Measurements from ENCODE around the gene SUSD4. TPM values are rescaled to one million over a fixed set of nuclear protein-coding genes. Genes with fewer than 3 reads are reported as not detected.

Gene SUSD4
- total RNA-seq, 1 experiment from 2014 or later, result 3.2 TPM

DNA sequence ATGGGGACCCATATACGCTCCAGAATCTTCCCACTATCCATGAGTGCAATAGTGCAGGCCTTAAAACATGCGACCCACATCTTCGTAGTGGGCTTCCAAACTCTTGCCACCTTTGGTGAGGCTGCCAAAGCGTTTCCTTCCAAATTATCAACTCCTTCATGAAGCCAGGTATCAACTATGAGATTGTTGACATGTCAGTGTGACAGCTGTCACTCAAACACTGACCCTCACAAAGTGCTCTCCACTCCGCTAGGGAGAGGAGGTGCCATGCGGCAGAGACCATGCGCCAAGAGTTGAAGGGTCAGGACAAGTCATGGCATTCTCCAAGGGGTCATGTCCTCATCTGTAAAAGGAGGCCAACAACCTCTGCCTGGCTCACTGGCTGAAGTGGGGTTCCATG is 103.3 kb downstream of the SUSD4 start:
- H3K27me3 ChIP-seq (ENCODE audit: insufficient read depth, low read depth), result 0 out of 2 replicates have a peak, but pooled peaks cover 4% of the 10 kb centered on the region
- no peak overlapping the region for H3K4me3 ChIP-seq
- no peak overlapping the region for H2AFZ ChIP-seq
- TF ChIP-seq, protein P1, sequence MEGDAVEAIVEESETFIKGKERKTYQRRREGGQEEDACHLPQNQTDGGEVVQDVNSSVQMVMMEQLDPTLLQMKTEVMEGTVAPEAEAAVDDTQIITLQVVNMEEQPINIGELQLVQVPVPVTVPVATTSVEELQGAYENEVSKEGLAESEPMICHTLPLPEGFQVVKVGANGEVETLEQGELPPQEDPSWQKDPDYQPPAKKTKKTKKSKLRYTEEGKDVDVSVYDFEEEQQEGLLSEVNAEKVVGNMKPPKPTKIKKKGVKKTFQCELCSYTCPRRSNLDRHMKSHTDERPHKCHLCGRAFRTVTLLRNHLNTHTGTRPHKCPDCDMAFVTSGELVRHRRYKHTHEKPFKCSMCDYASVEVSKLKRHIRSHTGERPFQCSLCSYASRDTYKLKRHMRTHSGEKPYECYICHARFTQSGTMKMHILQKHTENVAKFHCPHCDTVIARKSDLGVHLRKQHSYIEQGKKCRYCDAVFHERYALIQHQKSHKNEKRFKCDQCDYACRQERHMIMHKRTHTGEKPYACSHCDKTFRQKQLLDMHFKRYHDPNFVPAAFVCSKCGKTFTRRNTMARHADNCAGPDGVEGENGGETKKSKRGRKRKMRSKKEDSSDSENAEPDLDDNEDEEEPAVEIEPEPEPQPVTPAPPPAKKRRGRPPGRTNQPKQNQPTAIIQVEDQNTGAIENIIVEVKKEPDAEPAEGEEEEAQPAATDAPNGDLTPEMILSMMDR (conservative IDR thresholded peaks at IDR 0.05), result no peak
- no peak for TF ChIP-seq EZH2 (IDR thresholded peaks at IDR 0.05; ENCODE audit: low read depth)
- no peaks in the 10 kb centered on the region for H3K9me3 ChIP-seq (ENCODE audit: insufficient read depth, low read depth)
- H3F3A ChIP-seq (ENCODE audit: insufficient read depth, low read depth), result peaks cover 14% of the 10 kb centered on the region; the same call in 1 of the 2 replicates
- no peak overlapping the region for H3K27ac ChIP-seq
- no peak overlapping the region for H3K4me2 ChIP-seq
- no TSS peak for BruUV-seq (replicated peaks)
- no peak for DNase-seq
- no peaks in the 10 kb centered on the region for H3K79me2 ChIP-seq (ENCODE audit: low read depth)
- ChIA-PET CTCF (no interaction called here), POLR2A (ENCODE audit: unreplicated experiment) (no interaction called here)
- H3K36me3 ChIP-seq (ENCODE audit: low read depth), result no peaks in the 10 kb centered on the region
- intact Hi-C loops (cut with micrococcal nuclease; ENCODE audit: unreplicated experiment), result no loop called here
- no peaks in the 10 kb centered on the region for H4K20me1 ChIP-seq (ENCODE audit: insufficient read depth)
- no peaks in the 10 kb centered on the region for H3K9me2 ChIP-seq (ENCODE audit: insufficient read depth)
- H3K4me1 ChIP-seq (replicated peaks; ENCODE audit: insufficient read depth), result peaks cover 16% of the 10 kb centered on the region

DNA sequence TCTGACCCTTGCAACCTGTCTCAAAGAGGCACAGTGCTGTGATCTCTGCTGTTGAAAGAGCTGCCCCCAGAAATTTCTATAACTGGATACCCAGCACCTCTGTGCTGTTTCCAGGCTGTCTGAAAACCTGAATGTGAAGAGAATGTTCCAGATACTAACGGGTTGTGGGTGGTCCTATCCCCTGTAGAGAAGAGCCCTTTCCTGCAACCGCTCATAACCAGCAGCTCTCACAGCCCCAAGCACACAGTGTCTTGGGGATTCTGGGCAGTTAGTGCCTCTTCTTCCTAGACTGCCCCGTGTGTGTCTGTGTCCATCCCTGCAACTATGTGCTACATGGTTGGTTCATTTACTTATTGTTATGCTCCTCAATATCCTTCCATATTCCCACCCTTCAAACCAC is 104.5 kb downstream of the SUSD4 start:
- H3K9me2 ChIP-seq (ENCODE audit: insufficient read depth), result no peaks in the 10 kb centered on the region
- H3K4me1 ChIP-seq (replicated peaks; ENCODE audit: insufficient read depth), result peaks cover 16% of the 10 kb centered on the region
- peaks cover 14% of the 10 kb centered on the region; the same call in 1 of the 2 replicates for H3F3A ChIP-seq (ENCODE audit: insufficient read depth, low read depth)
- H3K36me3 ChIP-seq (ENCODE audit: low read depth), result no peaks in the 10 kb centered on the region
- no TSS peak for BruUV-seq (replicated peaks)
- CTCF ChIA-PET, result no interaction called here
- H3K9me3 ChIP-seq (ENCODE audit: insufficient read depth, low read depth), result no peaks in the 10 kb centered on the region
- H3K27ac ChIP-seq, result peak overlapping the region; percentile 34
- no peak overlapping the region for H2AFZ ChIP-seq
- intact Hi-C loops (cut with micrococcal nuclease; ENCODE audit: unreplicated experiment), result no loop called here
- no peak overlapping the region for H3K4me3 ChIP-seq
- no peak for DNase-seq
- no peaks in the 10 kb centered on the region for H3K79me2 ChIP-seq (ENCODE audit: low read depth)
- H3K4me2 ChIP-seq, result peak overlapping the region; percentile 62; the same call in 1 of the 2 replicates
- TF ChIP-seq EZH2 (IDR thresholded peaks at IDR 0.05; ENCODE audit: low read depth), result no peak
- TF ChIP-seq, protein P1 (conservative IDR thresholded peaks at IDR 0.05), result no peak
- H4K20me1 ChIP-seq (ENCODE audit: insufficient read depth), result no peaks in the 10 kb centered on the region
- POLR2A ChIA-PET (ENCODE audit: unreplicated experiment), result no interaction called here
- H3K27me3 ChIP-seq (ENCODE audit: insufficient read depth, low read depth), result no peaks in the 10 kb centered on the region

DNA sequence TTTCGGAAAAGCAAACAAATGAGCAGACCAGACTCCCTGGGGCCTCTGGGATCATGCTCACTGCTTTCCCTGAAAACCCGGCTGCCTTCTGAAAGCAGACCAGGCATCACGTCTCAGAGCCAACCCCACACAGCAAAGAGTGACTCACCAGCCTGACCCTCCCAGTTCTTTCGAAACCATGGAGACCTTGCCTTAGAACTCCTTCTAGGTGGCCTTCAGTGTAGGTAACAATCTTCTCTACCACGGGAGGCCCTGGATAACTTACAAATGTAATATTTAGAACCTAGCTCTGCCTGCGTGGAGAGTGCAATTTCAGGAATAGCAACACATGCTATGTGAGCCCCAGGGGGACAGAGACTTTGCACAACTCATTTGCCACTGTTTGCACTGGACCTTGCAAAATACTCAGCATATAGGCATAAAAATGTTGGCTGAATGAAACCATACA is 105.2 kb downstream of the SUSD4 start:
- Histone ChIP-seq H3K36me3 (ENCODE audit: low read depth) (no peaks in the 10 kb centered on the region), H3K27me3 (ENCODE audit: insufficient read depth, low read depth) (no peaks in the 10 kb centered on the region), H3K79me2 (ENCODE audit: low read depth) (no peaks in the 10 kb centered on the region), H2AFZ (no peak overlapping the region), H3K4me2 (peak overlapping the region; percentile 62), H3K9me3 (ENCODE audit: insufficient read depth, low read depth) (no peaks in the 10 kb centered on the region), H3K4me3 (no peak overlapping the region), H4K20me1 (ENCODE audit: insufficient read depth) (no peaks in the 10 kb centered on the region), H3K4me1 (replicated peaks; ENCODE audit: insufficient read depth) (peaks cover 16% of the 10 kb centered on the region), H3K27ac (peak overlapping the region; percentile 34), H3K9me2 (ENCODE audit: insufficient read depth) (no peaks in the 10 kb centered on the region), H3F3A (ENCODE audit: insufficient read depth, low read depth) (peaks cover 14% of the 10 kb centered on the region; the same call in 1 of the 2 replicates)
- CTCF ChIA-PET, result no interaction called here
- intact Hi-C loops (cut with micrococcal nuclease; ENCODE audit: unreplicated experiment), result no loop called here
- TF ChIP-seq EZH2 (IDR thresholded peaks at IDR 0.05; ENCODE audit: low read depth), result no peak
- TF ChIP-seq, protein P1 (conservative IDR thresholded peaks at IDR 0.05), result no peak
- no TSS peak for BruUV-seq (replicated peaks)
- POLR2A ChIA-PET (ENCODE audit: unreplicated experiment), result interaction anchor here (0.7 kb wide), 1 partner anchor 106 kb away, joined by 3 read pairs; no protein-coding TSS in a partner anchor
- peak; percentile 64 to 84 for DNase-seq

Measured in PC-9 (cell line).